DND-41 (cell line): ENCODE measurements around the gene PTPRN2.

ENCODE experiments used
- ATAC-seq: fragments of 200-7000 bp; cut with Tn5 transposase; 3 replicates; pipeline ENCODE4 v1.9.1; 2021; ENCODE audit warnings: low read depth; ENCODE audit not compliant: insufficient read depth
- DNase-seq: peaks from one replicate; pipeline ENCODE4 v3.0.0-alpha.2; 2020
- H2AFZ ChIP-seq: 2 replicates; pipeline ENCODE4 v1.6.0; 2012; ENCODE audit warnings: low read depth, low read length
- H3K27ac ChIP-seq: 2 replicates; pipeline ENCODE4 v1.5.1; 2012; ENCODE audit warnings: low read length, inconsistent platforms
- H3K27me3 ChIP-seq: fragments of 200-600 bp; sonication (generic); 2 replicates; pipeline ENCODE4 v1.6.0; 2012; ENCODE audit warnings: low read length, mild to moderate bottlenecking, inconsistent platforms; ENCODE audit not compliant: insufficient read depth, poor library complexity
- H3K36me3 ChIP-seq: 2 replicates; pipeline ENCODE4 v1.5.1; 2012; ENCODE audit warnings: low read length, inconsistent platforms; ENCODE audit not compliant: insufficient read depth
- H3K4me1 ChIP-seq: 2 replicates; pipeline ENCODE4 v1.5.1; 2012; ENCODE audit warnings: mild to moderate bottlenecking, low read length; ENCODE audit not compliant: insufficient read depth
- H3K4me2 ChIP-seq: 2 replicates; pipeline ENCODE4 v1.6.0; 2012; ENCODE audit warnings: mild to moderate bottlenecking, moderate library complexity, low read length, inconsistent platforms; ENCODE audit not compliant: insufficient read depth
- H3K4me3 ChIP-seq, 2 experiments: fragments of 200-600 bp in 1 of 2; shearing (Covaris generic) in 1 of 2; 2 replicates each; pipeline ENCODE4 v1.5.1; 2012 to 2016; ENCODE audit warnings: inconsistent platforms in 2 of 2, low read length in 2 of 2, mild to moderate bottlenecking in 2 of 2, low read depth in 1 of 2, moderate library complexity in 1 of 2
- H3K79me2 ChIP-seq: 2 replicates; pipeline ENCODE4 v1.6.0; 2012; ENCODE audit warnings: low read length, inconsistent platforms; ENCODE audit not compliant: insufficient read depth
- H3K9ac ChIP-seq: 2 replicates; pipeline ENCODE4 v1.6.0; 2012; ENCODE audit warnings: low read depth, mild to moderate bottlenecking, inconsistent platforms, low read length, moderate library complexity
- H3K9me3 ChIP-seq: 2 replicates; pipeline ENCODE4 v1.5.1; 2012; ENCODE audit warnings: low read length, moderate library complexity, mild to moderate bottlenecking, inconsistent platforms; ENCODE audit not compliant: insufficient read depth, severe bottlenecking
- H4K20me1 ChIP-seq: 2 replicates; pipeline ENCODE4 v1.6.0; 2012; ENCODE audit warnings: low read length; ENCODE audit not compliant: insufficient read depth
- CTCF ChIP-seq: IDR thresholded peaks from 2 replicates; pipeline ENCODE4 v1.5.1; 2012; ENCODE audit warnings: borderline replicate concordance, low read length, moderate library complexity, mild to moderate bottlenecking; ENCODE audit not compliant: poor library complexity, severe bottlenecking; ENCODE audit errors: extremely low read depth
- EZH2 ChIP-seq: IDR thresholded peaks from 3 replicates; pipeline ENCODE4 v1.6.1; 2012; ENCODE audit warnings: borderline replicate concordance, low read depth, mild to moderate bottlenecking, moderate library complexity, low read length, inconsistent platforms; ENCODE audit not compliant: severe bottlenecking

PTPRN2 gene

DNA sequence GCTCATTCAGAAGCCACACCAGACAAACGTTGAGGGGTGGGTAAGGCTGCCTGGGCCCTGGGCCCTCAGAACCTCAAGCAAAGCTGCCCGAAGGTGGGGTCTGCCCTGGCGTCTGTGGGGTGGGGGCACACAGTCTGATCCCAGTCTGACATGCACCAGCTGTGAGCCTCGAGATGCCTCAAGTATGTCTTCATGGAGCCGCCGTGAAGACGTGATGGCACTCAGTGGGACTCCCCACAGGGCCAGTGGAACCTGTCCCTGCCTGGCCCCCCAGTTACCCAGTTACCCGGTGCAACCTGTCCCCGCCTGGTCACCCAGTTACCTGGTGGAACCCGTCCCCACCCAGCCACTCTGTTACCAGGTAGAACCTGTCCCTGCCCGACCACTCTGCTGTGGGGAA lies 351.2 kb downstream of the PTPRN2 start:
- DNase-seq: no peak
- no peaks in the 10 kb centered on the region for H3K4me1 ChIP-seq

GRCh38 chr7:158235862-158236261 lies 351.8 kb downstream of the PTPRN2 start:
- Histone ChIP-seq H3K36me3 (no peaks in the 10 kb centered on the region), H3K4me2 (no peak overlapping the region), H3K79me2 (no peaks in the 10 kb centered on the region), H3K27me3 (no peaks in the 10 kb centered on the region), H3K9ac (no peak overlapping the region), H3K4me1 (no peaks in the 10 kb centered on the region), H3K9me3 (no peaks in the 10 kb centered on the region), H3K27ac (no peak overlapping the region), H3K4me3 (no peak overlapping the region), H2AFZ (no peak overlapping the region), H4K20me1 (no peaks in the 10 kb centered on the region)
- TF ChIP-seq EZH2 (no peak), CTCF (no peak)
- DNase-seq (no peak), ATAC-seq (no peak)

More for the DNA sequence above, 351.2 kb downstream of the PTPRN2 start:
- TF ChIP-seq EZH2: no peak
- TF ChIP-seq CTCF: no peak
- Histone ChIP-seq H3K9ac (no peak overlapping the region), H2AFZ (no peak overlapping the region), H3K4me2 (no peak overlapping the region), H4K20me1 (no peaks in the 10 kb centered on the region), H3K36me3 (no peaks in the 10 kb centered on the region), H3K27me3 (no peaks in the 10 kb centered on the region), H3K27ac (no peak overlapping the region), H3K79me2 (no peaks in the 10 kb centered on the region), H3K9me3 (no peaks in the 10 kb centered on the region), H3K4me3 (no peak overlapping the region)
- no peak for ATAC-seq

DNA sequence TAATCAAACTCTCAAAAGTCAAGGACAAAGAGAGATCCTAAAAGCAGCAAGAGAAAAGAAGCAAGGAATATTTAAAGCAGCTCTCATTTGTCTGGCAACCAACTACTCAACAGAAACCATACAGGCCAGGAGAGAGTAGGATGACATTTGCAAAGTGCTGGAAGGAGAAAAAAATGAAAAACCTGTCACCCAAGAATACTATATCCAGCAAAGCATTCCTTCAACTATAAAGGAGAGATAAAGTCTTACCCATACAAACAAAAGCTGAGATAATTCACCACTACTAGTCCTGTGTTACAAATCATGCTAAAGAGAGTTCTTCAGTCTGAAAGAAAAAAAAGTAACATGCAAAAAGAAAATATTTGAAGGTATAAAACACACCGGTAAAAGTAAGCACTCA lies 357.7 kb downstream of the PTPRN2 start:
- no peaks in the 10 kb centered on the region for H3K4me1 ChIP-seq
- TF ChIP-seq EZH2: no peak
- no peak for TF ChIP-seq CTCF
- H3K9ac ChIP-seq: no peak overlapping the region
- DNase-seq: no peak
- no peaks in the 10 kb centered on the region for H3K79me2 ChIP-seq
- no peaks in the 10 kb centered on the region for H4K20me1 ChIP-seq
- H3K27ac ChIP-seq: no peak overlapping the region
- no peak overlapping the region for H3K4me3 ChIP-seq
- no peak overlapping the region for H3K4me2 ChIP-seq
- no peak overlapping the region for H2AFZ ChIP-seq
- H3K36me3 ChIP-seq: no peaks in the 10 kb centered on the region
- peaks cover 5% of the 10 kb centered on the region for H3K9me3 ChIP-seq
- ATAC-seq: no peak
- H3K27me3 ChIP-seq: peaks cover 7% of the 10 kb centered on the region

GRCh38 chr7:158228986-158229385 lies 358.6 kb downstream of the PTPRN2 start:
- TF ChIP-seq EZH2 (no peak), CTCF (peak; percentile 39)
- peaks cover 5% of the 10 kb centered on the region for H3K9me3 ChIP-seq
- peaks cover 7% of the 10 kb centered on the region for H3K27me3 ChIP-seq

More at GRCh38 chr7:158228986-158229385, 358.6 kb downstream of the PTPRN2 start:
- H3K4me2 ChIP-seq: no peak overlapping the region
- H3K4me3 ChIP-seq: no peak overlapping the region
- no peaks in the 10 kb centered on the region for H4K20me1 ChIP-seq
- H2AFZ ChIP-seq: no peak overlapping the region
- no peak overlapping the region for H3K27ac ChIP-seq
- DNase-seq (no peak), ATAC-seq (no peak)
- H3K4me1 ChIP-seq: no peaks in the 10 kb centered on the region
- H3K36me3 ChIP-seq: no peaks in the 10 kb centered on the region
- H3K9ac ChIP-seq: no peak overlapping the region
- H3K79me2 ChIP-seq: no peaks in the 10 kb centered on the region
